Measurements from ENCODE around the gene SSX2IP. TPM values are rescaled to one million over a fixed set of nuclear protein-coding genes. Genes with fewer than 3 reads are reported as not detected.

The SSX2IP gene
- total RNA-seq, 2 donors from 2014 or later: 16.6 to 21.8 TPM

DNA sequence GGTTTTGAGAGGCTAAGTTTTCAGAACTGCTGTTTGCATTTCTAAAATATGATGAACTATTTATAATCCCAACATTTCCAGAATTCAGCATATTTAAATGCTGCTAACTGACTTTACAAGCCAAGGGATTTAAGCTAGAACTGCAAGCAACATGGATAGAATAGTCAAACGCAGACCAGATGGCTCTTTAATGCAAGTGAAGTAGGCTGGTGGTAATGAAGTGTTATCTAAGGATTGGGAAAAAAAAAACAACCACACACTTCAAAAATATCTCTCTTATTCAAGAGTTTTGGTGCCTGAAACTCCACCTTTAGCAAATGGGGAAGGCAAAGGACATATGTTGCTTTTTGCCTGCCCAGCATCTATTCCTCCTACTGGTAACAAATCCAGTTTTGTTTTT, 20.9 kb upstream of the SSX2IP start:
- WGBS, 2 experiments (ENCODE audit: insufficient coverage in 1 of 2, insufficient read length in 1 of 2): 78% methylated on average over 1 of the region's 1 CpG; no CpG with 5 or more reads in 1 of the 2 experiments
- H3K9me3 Mint-ChIP-seq: no peaks in the 10 kb centered on the region
- H3K36me3 ChIP-seq (ENCODE audit: control insufficient read depth, insufficient read depth, low read length): no peaks in the 10 kb centered on the region
- H3K4me3 ChIP-seq (ENCODE audit: low read length): no peak overlapping the region
- no peak overlapping the region for H3K27ac ChIP-seq (ENCODE audit: low read depth, low read length)
- H3K9ac ChIP-seq (ENCODE audit: extremely low read depth, low read length, poor library complexity, severe bottlenecking): no peak overlapping the region
- peaks cover 6% of the 10 kb centered on the region for H3K4me1 ChIP-seq (ENCODE audit: control insufficient read depth, insufficient read depth, low read length)
- H3K27me3 Mint-ChIP-seq (ENCODE audit: insufficient read depth): no peaks in the 10 kb centered on the region
- H3K27ac Mint-ChIP-seq: no peak overlapping the region
- TF ChIP-seq CTCF (conservative IDR thresholded peaks at IDR 0.05): no peak
- H3K36me3 Mint-ChIP-seq (ENCODE audit: low read depth): no peaks in the 10 kb centered on the region
- H3K4me3 Mint-ChIP-seq: no peak overlapping the region
- no peaks in the 10 kb centered on the region for H3K27me3 ChIP-seq (ENCODE audit: control insufficient read depth, insufficient read depth, low read length, poor library complexity, severe bottlenecking)
- DNase-seq: no peak
- no peaks in the 10 kb centered on the region for H3K9me3 ChIP-seq (ENCODE audit: control insufficient read depth, low read length)
- H3K4me1 Mint-ChIP-seq: peaks cover 4% of the 10 kb centered on the region

DNA sequence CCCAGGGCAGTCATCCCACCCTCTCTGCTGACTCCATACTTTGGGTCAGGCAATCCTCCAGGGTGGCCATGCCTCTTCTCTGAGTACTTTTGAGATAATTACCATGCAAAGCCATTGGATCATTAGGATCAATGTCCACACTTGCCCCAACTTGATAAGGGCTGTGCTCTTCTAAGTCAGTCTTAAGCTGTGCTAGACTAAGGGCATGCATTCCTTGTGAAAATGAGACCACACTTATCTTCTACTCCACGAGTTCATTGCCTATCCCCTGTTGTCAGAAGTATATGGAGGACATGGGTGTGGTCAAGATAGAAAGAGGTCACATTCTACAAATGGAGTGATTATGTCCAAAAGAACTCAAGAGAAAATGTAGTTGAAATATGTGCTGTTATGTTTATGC, 18.9 kb upstream of the SSX2IP start:
- peaks cover 7% of the 10 kb centered on the region for H3K4me1 ChIP-seq (ENCODE audit: control insufficient read depth, insufficient read depth, low read length)
- 88% methylated on average over 1 of the region's 1 CpG; no CpG with 5 or more reads in 1 of the 2 experiments for WGBS, 2 experiments (ENCODE audit: insufficient coverage in 1 of 2, insufficient read length in 1 of 2)
- no peaks in the 10 kb centered on the region for H3K27me3 ChIP-seq (ENCODE audit: control insufficient read depth, insufficient read depth, low read length, poor library complexity, severe bottlenecking)
- no peak for TF ChIP-seq CTCF (conservative IDR thresholded peaks at IDR 0.05)
- DNase-seq: no peak
- Mint-ChIP-seq H3K27me3 (ENCODE audit: insufficient read depth) (no peaks in the 10 kb centered on the region), H3K4me1 (no peaks in the 10 kb centered on the region), H3K27ac (no peak overlapping the region), H3K4me3 (no peak overlapping the region), H3K36me3 (ENCODE audit: low read depth) (no peaks in the 10 kb centered on the region), H3K9me3 (no peaks in the 10 kb centered on the region)
- no peaks in the 10 kb centered on the region for H3K9me3 ChIP-seq (ENCODE audit: control insufficient read depth, low read length)
- no peaks in the 10 kb centered on the region for H3K36me3 ChIP-seq (ENCODE audit: control insufficient read depth, insufficient read depth, low read length)
- no peak overlapping the region for H3K9ac ChIP-seq (ENCODE audit: extremely low read depth, low read length, poor library complexity, severe bottlenecking)
- no peak overlapping the region for H3K4me3 ChIP-seq (ENCODE audit: low read length)
- no peak overlapping the region for H3K27ac ChIP-seq (ENCODE audit: low read depth, low read length)

GRCh38 chr1:84708031-84708430, 17.8 kb upstream of the SSX2IP start:
- H3K36me3 Mint-ChIP-seq (ENCODE audit: low read depth): no peaks in the 10 kb centered on the region
- no peak overlapping the region for H3K9ac ChIP-seq (ENCODE audit: extremely low read depth, low read length, poor library complexity, severe bottlenecking)
- no peaks in the 10 kb centered on the region for H3K4me1 Mint-ChIP-seq
- H3K4me3 Mint-ChIP-seq: no peak overlapping the region
- TF ChIP-seq CTCF (conservative IDR thresholded peaks at IDR 0.05): no peak
- H3K27me3 Mint-ChIP-seq (ENCODE audit: insufficient read depth): no peaks in the 10 kb centered on the region
- no peak overlapping the region for H3K4me3 ChIP-seq (ENCODE audit: low read length)
- DNase-seq: no peak
- H3K27me3 ChIP-seq (ENCODE audit: control insufficient read depth, insufficient read depth, low read length, poor library complexity, severe bottlenecking): no peaks in the 10 kb centered on the region
- H3K9me3 Mint-ChIP-seq: no peaks in the 10 kb centered on the region
- no peak overlapping the region for H3K27ac Mint-ChIP-seq
- 80 to 94% methylated on average over 1 to 4 of the region's 4 CpGs for WGBS, 2 experiments (ENCODE audit: insufficient coverage in 1 of 2, insufficient read length in 1 of 2)
- no peaks in the 10 kb centered on the region for H3K36me3 ChIP-seq (ENCODE audit: control insufficient read depth, insufficient read depth, low read length)
- H3K4me1 ChIP-seq (ENCODE audit: control insufficient read depth, insufficient read depth, low read length): peaks cover 12% of the 10 kb centered on the region
- H3K27ac ChIP-seq (ENCODE audit: low read depth, low read length): no peak overlapping the region
- no peaks in the 10 kb centered on the region for H3K9me3 ChIP-seq (ENCODE audit: control insufficient read depth, low read length)
